HUES6 (cell line): ENCODE results near the gene MNX1.

Experiments used
- H3K27ac ChIP-seq: 2 replicates; pipeline ENCODE4 v1.7.0; 2013; ENCODE audit warnings: low read depth, mild to moderate bottlenecking, low read length, inconsistent platforms
- H3K27me3 ChIP-seq: 2 replicates; pipeline ENCODE4 v1.6.1; 2013; ENCODE audit warnings: low read length; ENCODE audit not compliant: control insufficient read depth, insufficient read depth
- H3K36me3 ChIP-seq: 2 replicates; pipeline ENCODE4 v1.6.1; 2013; ENCODE audit warnings: low read length; ENCODE audit not compliant: control insufficient read depth, insufficient read depth
- H3K4me1 ChIP-seq: 2 replicates; pipeline ENCODE4 v1.6.1; 2013; ENCODE audit warnings: low read length; ENCODE audit not compliant: control insufficient read depth, insufficient read depth
- H3K4me3 ChIP-seq: 2 replicates; pipeline ENCODE4 v1.5.1; 2013; ENCODE audit warnings: low read depth, low read length
- H3K9ac ChIP-seq: one replicate; pipeline ENCODE4 v1.6.1; 2013; ENCODE audit warnings: mild to moderate bottlenecking, low read length
- H3K9me3 ChIP-seq: 2 replicates; pipeline ENCODE4 v1.6.1; 2013; ENCODE audit warnings: low read depth, low read length; ENCODE audit not compliant: control insufficient read depth, insufficient read depth

Gene MNX1

GRCh38 chr7:157020514-157021070, 10.1 kb upstream of the MNX1 start:
- Histone ChIP-seq H3K4me1 (peaks cover 29% of the 10 kb centered on the region), H3K27me3 (peaks cover 100% of the 10 kb centered on the region), H3K4me3 (peak overlapping the region; percentile 33), H3K9ac (no peak overlapping the region), H3K27ac (no peak overlapping the region), H3K9me3 (no peaks in the 10 kb centered on the region), H3K36me3 (no peaks in the 10 kb centered on the region)

- peaks cover 100% of the 10 kb centered on the region for H3K27me3 ChIP-seq
These were observed 9.4 kb upstream of the MNX1 start for GRCh38 chr7:157019718-157020451.

GRCh38 chr7:157018997-157019608, 8.6 kb upstream of the MNX1 start:
- peak overlapping the region; percentile 46 for H3K4me3 ChIP-seq
- no peak overlapping the region for H3K27ac ChIP-seq
- H3K9ac ChIP-seq: no peak overlapping the region
- no peaks in the 10 kb centered on the region for H3K9me3 ChIP-seq
- peaks cover 44% of the 10 kb centered on the region for H3K4me1 ChIP-seq
- H3K27me3 ChIP-seq: peaks cover 100% of the 10 kb centered on the region
- H3K36me3 ChIP-seq: no peaks in the 10 kb centered on the region

More at GRCh38 chr7:157019718-157020451, 9.4 kb upstream of the MNX1 start:
- Histone ChIP-seq H3K27ac (no peak overlapping the region), H3K4me1 (peaks cover 36% of the 10 kb centered on the region), H3K36me3 (no peaks in the 10 kb centered on the region), H3K9ac (no peak overlapping the region), H3K4me3 (no peak overlapping the region), H3K9me3 (no peaks in the 10 kb centered on the region)

GRCh38 chr7:157018328-157018996, 8.0 kb upstream of the MNX1 start:
- Histone ChIP-seq H3K9me3 (no peaks in the 10 kb centered on the region), H3K4me1 (peaks cover 50% of the 10 kb centered on the region), H3K9ac (no peak overlapping the region), H3K27me3 (peaks cover 100% of the 10 kb centered on the region), H3K4me3 (peak overlapping the region; percentile 46), H3K27ac (no peak overlapping the region), H3K36me3 (no peaks in the 10 kb centered on the region)

- Histone ChIP-seq H3K36me3 (no peaks in the 10 kb centered on the region), H3K9ac (no peak overlapping the region), H3K4me1 (peaks cover 51% of the 10 kb centered on the region), H3K4me3 (peak overlapping the region; percentile 33), H3K27ac (no peak overlapping the region), H3K27me3 (peaks cover 100% of the 10 kb centered on the region), H3K9me3 (no peaks in the 10 kb centered on the region)
These were observed 7.3 kb upstream of the MNX1 start for GRCh38 chr7:157017603-157018327.

GRCh38 chr7:157017149-157017548, 6.7 kb upstream of the MNX1 start:
- H3K9me3 ChIP-seq: no peaks in the 10 kb centered on the region
- no peak overlapping the region for H3K9ac ChIP-seq
- peaks cover 53% of the 10 kb centered on the region for H3K4me1 ChIP-seq
- H3K4me3 ChIP-seq: no peak overlapping the region
- H3K36me3 ChIP-seq: no peaks in the 10 kb centered on the region
- no peak overlapping the region for H3K27ac ChIP-seq
- peaks cover 100% of the 10 kb centered on the region for H3K27me3 ChIP-seq

GRCh38 chr7:157016352-157017041, 6.0 kb upstream of the MNX1 start:
- Histone ChIP-seq H3K27ac (no peak overlapping the region), H3K9me3 (no peaks in the 10 kb centered on the region), H3K4me1 (peaks cover 56% of the 10 kb centered on the region), H3K9ac (no peak overlapping the region), H3K27me3 (peaks cover 100% of the 10 kb centered on the region), H3K36me3 (no peaks in the 10 kb centered on the region), H3K4me3 (no peak overlapping the region; the same call in 1 of the 2 replicates)

- no peak overlapping the region for H3K9ac ChIP-seq
These were observed 5.5 kb upstream of the MNX1 start for GRCh38 chr7:157016024-157016351.

GRCh38 chr7:157014635-157015555, 4.4 kb upstream of the MNX1 start:
- Histone ChIP-seq H3K9ac (no peak overlapping the region), H3K27me3 (peaks cover 99% of the 10 kb centered on the region)

More at GRCh38 chr7:157016024-157016351, 5.5 kb upstream of the MNX1 start:
- Histone ChIP-seq H3K4me1 (peaks cover 61% of the 10 kb centered on the region), H3K9me3 (no peaks in the 10 kb centered on the region), H3K27ac (no peak overlapping the region), H3K27me3 (peaks cover 100% of the 10 kb centered on the region), H3K36me3 (no peaks in the 10 kb centered on the region), H3K4me3 (no peak overlapping the region; the same call in 1 of the 2 replicates)

More at GRCh38 chr7:157014635-157015555, 4.4 kb upstream of the MNX1 start:
- H3K9me3 ChIP-seq: no peaks in the 10 kb centered on the region
- no peak overlapping the region for H3K27ac ChIP-seq
- H3K36me3 ChIP-seq: no peaks in the 10 kb centered on the region
- H3K4me3 ChIP-seq: no peak overlapping the region
- H3K4me1 ChIP-seq: peaks cover 62% of the 10 kb centered on the region
